Ishikawa (cell line): ENCODE results near the gene SCFD2.

Experiments used
- CEBPB ChIP-seq: IDR thresholded peaks from 2 replicates; pipeline ENCODE4 v1.6.1; 2012
- CREB1 ChIP-seq: IDR thresholded peaks from 2 replicates; pipeline ENCODE4 v1.6.1; 2012; ENCODE audit warnings: low read depth
- EGR1 ChIP-seq: IDR thresholded peaks from 2 replicates; pipeline ENCODE4 v1.6.1; 2012
- EP300 ChIP-seq: IDR thresholded peaks from 2 replicates; pipeline ENCODE4 v1.6.1; 2012; ENCODE audit warnings: borderline replicate concordance
- FOXM1 ChIP-seq: IDR thresholded peaks from 2 replicates; pipeline ENCODE4 v1.6.1; 2012; ENCODE audit warnings: low read depth, borderline replicate concordance
- MAX ChIP-seq: IDR thresholded peaks from 2 replicates; pipeline ENCODE4 v1.6.1; 2012
- NFIC ChIP-seq: IDR thresholded peaks from 2 replicates; pipeline ENCODE4 v1.6.1; 2012
- RAD21 ChIP-seq: IDR thresholded peaks from 2 replicates; pipeline ENCODE4 v1.6.1; 2012; ENCODE audit warnings: low read depth
- REST ChIP-seq: IDR thresholded peaks from 2 replicates; pipeline ENCODE4 v1.6.1; 2012; ENCODE audit warnings: low read depth, mild to moderate bottlenecking
- TAF1 ChIP-seq: IDR thresholded peaks from 2 replicates; pipeline ENCODE4 v1.6.1; 2012; ENCODE audit warnings: low read depth, mild to moderate bottlenecking
- TCF12 ChIP-seq: IDR thresholded peaks from 2 replicates; pipeline ENCODE4 v1.6.1; 2012; ENCODE audit warnings: low read depth
- TEAD4 ChIP-seq: IDR thresholded peaks from 2 replicates; pipeline ENCODE4 v1.6.1; 2012
- USF1 ChIP-seq: IDR thresholded peaks from 2 replicates; pipeline ENCODE4 v1.6.1; 2012
- YY1 ChIP-seq: IDR thresholded peaks from 2 replicates; pipeline ENCODE4 v1.6.1; 2012; ENCODE audit warnings: low read depth
- ZBTB7A ChIP-seq: IDR thresholded peaks from 2 replicates; pipeline ENCODE4 v1.6.1; 2012; ENCODE audit warnings: low read depth

Gene SCFD2

GRCh38 chr4:53116954-53117353 is 248.9 kb downstream of the SCFD2 start:
- TF ChIP-seq CREB1 (no peak), TAF1 (no peak), USF1 (no peak), TEAD4 (no peak), FOXM1 (no peak), EP300 (no peak), RAD21 (no peak), REST (no peak), CEBPB (no peak), NFIC (no peak), TCF12 (no peak), MAX (no peak), YY1 (no peak), ZBTB7A (no peak)

- TF ChIP-seq USF1 = no peak
These were observed 252.2 kb downstream of the SCFD2 start for GRCh38 chr4:53113431-53114225.

GRCh38 chr4:53105313-53105712 is 260.5 kb downstream of the SCFD2 start:
- TF ChIP-seq TCF12 = no peak
- TF ChIP-seq RAD21 = no peak
- TF ChIP-seq YY1 = no peak
- TF ChIP-seq FOXM1 = no peak
- TF ChIP-seq EGR1 = no peak
- TF ChIP-seq USF1 = no peak
- no peak for TF ChIP-seq NFIC
- TF ChIP-seq TEAD4 = no peak
- no peak for TF ChIP-seq CREB1
- no peak for TF ChIP-seq TAF1
- no peak for TF ChIP-seq REST
- no peak for TF ChIP-seq CEBPB

- TF ChIP-seq RAD21 = no peak
- no peak for TF ChIP-seq TAF1
- no peak for TF ChIP-seq MAX
- no peak for TF ChIP-seq EGR1
These were observed 262.4 kb downstream of the SCFD2 start for GRCh38 chr4:53103481-53103880.

- TF ChIP-seq ZBTB7A = no peak
- no peak for TF ChIP-seq CEBPB
- no peak for TF ChIP-seq TAF1
- no peak for TF ChIP-seq TCF12
- TF ChIP-seq EGR1 = no peak
- TF ChIP-seq EP300 = no peak
- no peak for TF ChIP-seq TEAD4
- TF ChIP-seq YY1 = no peak
These were observed 264.7 kb downstream of the SCFD2 start for GRCh38 chr4:53101191-53101581.

- TF ChIP-seq RAD21 (no peak), TEAD4 (no peak), CEBPB (no peak)
These were observed 265.2 kb downstream of the SCFD2 start for GRCh38 chr4:53100501-53101190.
